Neural cell (in vitro differentiated cells): Measurements from ENCODE around the gene MAT2A. TPM values are rescaled to one million over a fixed set of nuclear protein-coding genes. Genes with fewer than 3 reads are reported as not detected.

ENCODE experiments used
- H2AFZ ChIP-seq: fragments of 200-600, 300-800 bp; sonication (generic), shearing (Covaris generic); 2 replicates; pipeline ENCODE4 v1.6.0; 2014; ENCODE audit warnings: low read depth, mild to moderate bottlenecking, antibody characterized with exemption, low read length, moderate library complexity
- H3F3A ChIP-seq: fragments of 200-600 bp; shearing (Covaris generic); 2 replicates; pipeline ENCODE4 v1.6.1; 2016; ENCODE audit warnings: mild to moderate bottlenecking, moderate library complexity, mixed read lengths, antibody characterized with exemption, low read length; ENCODE audit not compliant: insufficient read depth, poor library complexity, severe bottlenecking
- H3K27ac ChIP-seq: fragments of 200-600, 300-800 bp; sonication (generic), shearing (Covaris generic); 2 replicates; pipeline ENCODE4 v1.5.1; 2014; ENCODE audit warnings: mild to moderate bottlenecking, low read length, moderate library complexity
- H3K27me3 ChIP-seq: fragments of 300-800, 200-600 bp; sonication (generic), shearing (Covaris generic); 2 replicates; pipeline ENCODE4 v1.6.0; 2014; ENCODE audit warnings: mild to moderate bottlenecking, low read depth, low read length, moderate library complexity; ENCODE audit not compliant: insufficient read depth
- H3K36me3 ChIP-seq: fragments of 300-800, 200-600 bp; sonication (generic), shearing (Covaris generic); 2 replicates; pipeline ENCODE4 v1.5.1; 2014; ENCODE audit warnings: mild to moderate bottlenecking, antibody characterized with exemption, low read length, moderate library complexity; ENCODE audit not compliant: insufficient read depth
- H3K4me2 ChIP-seq: fragments of 300-800, 200-600 bp; sonication (generic), shearing (Covaris generic); 2 replicates; pipeline ENCODE4 v1.6.0; 2014; ENCODE audit warnings: mild to moderate bottlenecking, low read length
- H3K4me3 ChIP-seq: fragments of 300-800, 200-600 bp; sonication (generic), shearing (Covaris generic); 2 replicates; pipeline ENCODE4 v1.5.1; 2014; ENCODE audit warnings: mild to moderate bottlenecking, low read length, moderate library complexity
- H3K79me2 ChIP-seq: fragments of 200-600 bp; shearing (Covaris generic); replicated peaks from 2 replicates; pipeline ENCODE4 v1.6.0; 2014; ENCODE audit warnings: mild to moderate bottlenecking, low read length, moderate library complexity; ENCODE audit not compliant: insufficient read depth
- H3K9ac ChIP-seq: fragments of 300-800, 200-600 bp; sonication (generic), shearing (Covaris generic); 2 replicates; pipeline ENCODE4 v1.6.1; 2016; ENCODE audit warnings: mild to moderate bottlenecking, low read length, mixed read lengths
- H3K9me2 ChIP-seq: fragments of 200-600 bp; shearing (Covaris generic); 2 replicates; pipeline ENCODE4 v1.6.1; 2016; ENCODE audit warnings: mild to moderate bottlenecking, low read length, mixed read lengths; ENCODE audit not compliant: insufficient read depth
- H3K9me3 ChIP-seq: fragments of 200-600, 300-800 bp; sonication (generic), shearing (Covaris generic); 2 replicates; pipeline ENCODE4 v1.6.1; 2016; ENCODE audit warnings: mild to moderate bottlenecking, mixed run types, low read length, moderate library complexity, mixed read lengths
- H4K20me1 ChIP-seq: fragments of 200-600 bp; shearing (Covaris generic); 2 replicates; pipeline ENCODE4 v1.6.1; 2016; ENCODE audit warnings: mild to moderate bottlenecking, mixed run types; ENCODE audit not compliant: insufficient read depth
- EP300 ChIP-seq: fragments of 450-650 bp; conservative IDR thresholded peaks from 2 replicates; pipeline ENCODE4 v1.6.1; 2014; ENCODE audit warnings: antibody characterized with exemption, mild to moderate bottlenecking, moderate library complexity; ENCODE audit not compliant: poor library complexity, severe bottlenecking
- EZH2 ChIP-seq: fragments of 200-600, 300-800 bp; shearing (Covaris generic), sonication (generic); IDR thresholded peaks from 2 replicates; pipeline ENCODE4 v1.6.1; 2014; ENCODE audit warnings: antibody characterized with exemption, low read length, borderline replicate concordance, mild to moderate bottlenecking; ENCODE audit not compliant: insufficient read depth, poor library complexity, severe bottlenecking
- MXI1 ChIP-seq: fragments of 450-650 bp; conservative IDR thresholded peaks from 2 replicates; pipeline ENCODE4 v1.6.1; 2014; ENCODE audit warnings: antibody characterized with exemption, mild to moderate bottlenecking; ENCODE audit not compliant: poor library complexity, severe bottlenecking
- POLR2AphosphoS5 ChIP-seq: IDR thresholded peaks from 2 replicates; pipeline ENCODE4 v1.6.1; 2012
- RAD21 ChIP-seq: fragments of 450-650 bp; conservative IDR thresholded peaks from 2 replicates; pipeline ENCODE4 v1.6.1; 2014; ENCODE audit warnings: antibody characterized with exemption, mild to moderate bottlenecking, moderate library complexity
- SMC3 ChIP-seq: fragments of 450-650 bp; conservative IDR thresholded peaks from 2 replicates; pipeline ENCODE4 v1.6.1; 2014; ENCODE audit warnings: antibody characterized with exemption, mild to moderate bottlenecking, moderate library complexity; ENCODE audit not compliant: poor library complexity
- TAF1 ChIP-seq: IDR thresholded peaks from 2 replicates; pipeline ENCODE4 v1.6.1; 2012; ENCODE audit warnings: low read depth
- polyA plus RNA-seq: library from polyadenylated mRNA; depleted of rRNA; stranded (reverse); fragments of >200 nt; gene quantifications from 2 replicates; pipeline ENCODE4 v1.2.3, GENCODE V29; 2014
- TF ChIP-seq, protein P1 (sequence below): fragments of 450-650 bp; IDR thresholded peaks from 2 replicates; pipeline ENCODE4 v1.5.1; 2014; ENCODE audit warnings: antibody characterized with exemption, mild to moderate bottlenecking, moderate library complexity; ENCODE audit not compliant: poor library complexity, severe bottlenecking
- TF ChIP-seq, protein P2 (sequence below): IDR thresholded peaks from 2 replicates; pipeline ENCODE4 v1.6.1; 2012; ENCODE audit warnings: borderline replicate concordance

Gene MAT2A
- polyA plus RNA-seq, 1 donor from 2014 or later: 230 TPM

DNA sequence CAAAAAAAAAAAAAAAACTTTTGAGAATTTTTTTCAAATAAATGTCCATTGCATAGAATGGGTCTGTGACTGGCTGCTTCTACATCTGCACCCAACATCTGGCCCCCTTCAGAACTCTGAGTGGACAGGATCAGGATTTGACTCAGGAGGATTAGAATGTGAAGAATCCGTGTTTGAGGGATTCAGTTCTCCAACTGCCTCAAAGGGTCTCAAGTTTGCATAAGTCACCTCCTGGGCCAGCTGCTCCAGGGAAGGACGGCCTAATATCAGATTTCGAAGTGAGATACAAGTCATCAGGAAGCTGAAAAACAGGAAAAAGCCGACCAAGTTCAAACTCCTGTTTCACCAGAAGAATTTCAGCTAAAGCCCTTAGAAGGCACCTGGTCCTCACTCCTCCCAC is 10.9 kb downstream of the MAT2A start:
- Histone ChIP-seq H3K27ac (no peak overlapping the region), H3K79me2 (no peaks in the 10 kb centered on the region), H3K9me3 (no peaks in the 10 kb centered on the region), H3K36me3 (peaks cover 3% of the 10 kb centered on the region), H2AFZ (no peak overlapping the region), H3K9me2 (no peaks in the 10 kb centered on the region), H3K4me2 (no peak overlapping the region), H3F3A (no peaks in the 10 kb centered on the region), H4K20me1 (no peaks in the 10 kb centered on the region), H3K27me3 (no peaks in the 10 kb centered on the region), H3K9ac (no peak overlapping the region), H3K4me3 (no peak overlapping the region)
- TF ChIP-seq SMC3: no peak
- TF ChIP-seq MXI1: no peak
- no peak for TF ChIP-seq TAF1
- TF ChIP-seq, protein P1, sequence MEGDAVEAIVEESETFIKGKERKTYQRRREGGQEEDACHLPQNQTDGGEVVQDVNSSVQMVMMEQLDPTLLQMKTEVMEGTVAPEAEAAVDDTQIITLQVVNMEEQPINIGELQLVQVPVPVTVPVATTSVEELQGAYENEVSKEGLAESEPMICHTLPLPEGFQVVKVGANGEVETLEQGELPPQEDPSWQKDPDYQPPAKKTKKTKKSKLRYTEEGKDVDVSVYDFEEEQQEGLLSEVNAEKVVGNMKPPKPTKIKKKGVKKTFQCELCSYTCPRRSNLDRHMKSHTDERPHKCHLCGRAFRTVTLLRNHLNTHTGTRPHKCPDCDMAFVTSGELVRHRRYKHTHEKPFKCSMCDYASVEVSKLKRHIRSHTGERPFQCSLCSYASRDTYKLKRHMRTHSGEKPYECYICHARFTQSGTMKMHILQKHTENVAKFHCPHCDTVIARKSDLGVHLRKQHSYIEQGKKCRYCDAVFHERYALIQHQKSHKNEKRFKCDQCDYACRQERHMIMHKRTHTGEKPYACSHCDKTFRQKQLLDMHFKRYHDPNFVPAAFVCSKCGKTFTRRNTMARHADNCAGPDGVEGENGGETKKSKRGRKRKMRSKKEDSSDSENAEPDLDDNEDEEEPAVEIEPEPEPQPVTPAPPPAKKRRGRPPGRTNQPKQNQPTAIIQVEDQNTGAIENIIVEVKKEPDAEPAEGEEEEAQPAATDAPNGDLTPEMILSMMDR: no peak
- TF ChIP-seq EZH2: no peak
- TF ChIP-seq POLR2AphosphoS5: no peak
- no peak for TF ChIP-seq RAD21
- no peak for TF ChIP-seq EP300
- TF ChIP-seq, protein P2, sequence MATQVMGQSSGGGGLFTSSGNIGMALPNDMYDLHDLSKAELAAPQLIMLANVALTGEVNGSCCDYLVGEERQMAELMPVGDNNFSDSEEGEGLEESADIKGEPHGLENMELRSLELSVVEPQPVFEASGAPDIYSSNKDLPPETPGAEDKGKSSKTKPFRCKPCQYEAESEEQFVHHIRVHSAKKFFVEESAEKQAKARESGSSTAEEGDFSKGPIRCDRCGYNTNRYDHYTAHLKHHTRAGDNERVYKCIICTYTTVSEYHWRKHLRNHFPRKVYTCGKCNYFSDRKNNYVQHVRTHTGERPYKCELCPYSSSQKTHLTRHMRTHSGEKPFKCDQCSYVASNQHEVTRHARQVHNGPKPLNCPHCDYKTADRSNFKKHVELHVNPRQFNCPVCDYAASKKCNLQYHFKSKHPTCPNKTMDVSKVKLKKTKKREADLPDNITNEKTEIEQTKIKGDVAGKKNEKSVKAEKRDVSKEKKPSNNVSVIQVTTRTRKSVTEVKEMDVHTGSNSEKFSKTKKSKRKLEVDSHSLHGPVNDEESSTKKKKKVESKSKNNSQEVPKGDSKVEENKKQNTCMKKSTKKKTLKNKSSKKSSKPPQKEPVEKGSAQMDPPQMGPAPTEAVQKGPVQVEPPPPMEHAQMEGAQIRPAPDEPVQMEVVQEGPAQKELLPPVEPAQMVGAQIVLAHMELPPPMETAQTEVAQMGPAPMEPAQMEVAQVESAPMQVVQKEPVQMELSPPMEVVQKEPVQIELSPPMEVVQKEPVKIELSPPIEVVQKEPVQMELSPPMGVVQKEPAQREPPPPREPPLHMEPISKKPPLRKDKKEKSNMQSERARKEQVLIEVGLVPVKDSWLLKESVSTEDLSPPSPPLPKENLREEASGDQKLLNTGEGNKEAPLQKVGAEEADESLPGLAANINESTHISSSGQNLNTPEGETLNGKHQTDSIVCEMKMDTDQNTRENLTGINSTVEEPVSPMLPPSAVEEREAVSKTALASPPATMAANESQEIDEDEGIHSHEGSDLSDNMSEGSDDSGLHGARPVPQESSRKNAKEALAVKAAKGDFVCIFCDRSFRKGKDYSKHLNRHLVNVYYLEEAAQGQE: no peak

GRCh38 chr2:85550486-85550885 is 11.5 kb downstream of the MAT2A start:
- no peak for TF ChIP-seq POLR2AphosphoS5

More at GRCh38 chr2:85550486-85550885, 11.5 kb downstream of the MAT2A start:
- Histone ChIP-seq H4K20me1 (no peaks in the 10 kb centered on the region), H3K27ac (no peak overlapping the region), H3K4me3 (no peak overlapping the region), H3K79me2 (no peaks in the 10 kb centered on the region), H3F3A (no peaks in the 10 kb centered on the region), H3K4me2 (no peak overlapping the region), H3K36me3 (peaks cover 8% of the 10 kb centered on the region), H3K27me3 (no peaks in the 10 kb centered on the region), H3K9me2 (no peaks in the 10 kb centered on the region), H2AFZ (no peak overlapping the region), H3K9ac (no peak overlapping the region), H3K9me3 (no peaks in the 10 kb centered on the region)
